Upper lobe of right lung (tissue), 1 donor: ENCODE measurements around the gene MACC1. TPM values are rescaled to one million over a fixed set of nuclear protein-coding genes. Genes with fewer than 3 reads are reported as not detected.

Experiments used
- ATAC-seq: fragments of 200-7000 bp; cut with Tn5 transposase; one replicate; pipeline ENCODE4 v1.9.1; 2020; ENCODE audit warnings: mild to moderate bottlenecking, moderate library complexity
- DNase-seq: peaks from one replicate; pipeline ENCODE4 v3.0.0-alpha.2; 2020
- H3K27ac ChIP-seq: fragments of 200-600 bp; one replicate; pipeline ENCODE4 v1.8.0; 2022
- H3K27me3 ChIP-seq: fragments of 200-600 bp; one replicate; pipeline ENCODE4 v1.8.0; 2022; ENCODE audit warnings: mild to moderate bottlenecking
- H3K36me3 ChIP-seq: fragments of 200-600 bp; one replicate; pipeline ENCODE4 v1.8.0; 2022
- H3K4me1 ChIP-seq: fragments of 200-600 bp; one replicate; pipeline ENCODE4 v1.8.0; 2022
- H3K4me3 ChIP-seq: fragments of 200-600 bp; one replicate; pipeline ENCODE4 v1.8.0; 2022; ENCODE audit warnings: mild to moderate bottlenecking
- H3K9me3 ChIP-seq: fragments of 200-600 bp; one replicate; pipeline ENCODE4 v1.8.0; 2022
- CTCF ChIP-seq: fragments of 200-600 bp; IDR thresholded peaks from one replicate; pipeline ENCODE4 v1.8.0; 2022; ENCODE audit warnings: antibody characterized with exemption
- intact Hi-C: fragments of 100-400 bp; cut with DNase I; formaldehyde crosslinking; loops from one replicate; pipeline ENCODE4 v1.11.0; 2022
- total RNA-seq: library from RNA; stranded (reverse); fragmentation: NEBNext Ultra II Directional; extraction: Animal tissue kit (Norgen Biotek cat#: 25700); gene quantifications from one replicate; pipeline ENCODE4 v1.2.1, GENCODE V29; 2021
- donor health status: DM: no; HTN: yes; CAD: no; lungs with severe emphysema.

MACC1 gene
- total RNA-seq, 1 donor from 2014 or later: 22.1 TPM

- H3K4me1 ChIP-seq: no peaks in the 10 kb centered on the region
- H3K27ac ChIP-seq: no peak overlapping the region
- no peak for TF ChIP-seq CTCF
- H3K9me3 ChIP-seq: no peaks in the 10 kb centered on the region
- DNase-seq (no peak), ATAC-seq (no peak)
- H3K4me3 ChIP-seq: no peak overlapping the region
- intact Hi-C loops: no loop called here
- no peaks in the 10 kb centered on the region for H3K36me3 ChIP-seq
- H3K27me3 ChIP-seq: no peaks in the 10 kb centered on the region
Measured at GRCh38 chr7:20151708-20152456, 65.3 kb downstream of the MACC1 start.

- no peak overlapping the region for H3K27ac ChIP-seq
- no peaks in the 10 kb centered on the region for H3K4me1 ChIP-seq
- no peaks in the 10 kb centered on the region for H3K9me3 ChIP-seq
- no peaks in the 10 kb centered on the region for H3K36me3 ChIP-seq
- no peaks in the 10 kb centered on the region for H3K27me3 ChIP-seq
- no peak for ATAC-seq
- intact Hi-C loops: no loop called here
- DNase-seq: no peak
- TF ChIP-seq CTCF: no peak
- H3K4me3 ChIP-seq: no peak overlapping the region
Measured at GRCh38 chr7:20146451-20146850, 70.7 kb downstream of the MACC1 start.

GRCh38 chr7:20144801-20145200, 72.4 kb downstream of the MACC1 start:
- H3K36me3 ChIP-seq: no peaks in the 10 kb centered on the region
- no peaks in the 10 kb centered on the region for H3K9me3 ChIP-seq
- ATAC-seq: no peak
- H3K27me3 ChIP-seq: no peaks in the 10 kb centered on the region
- intact Hi-C loops: no loop called here
- no peak overlapping the region for H3K27ac ChIP-seq
- H3K4me1 ChIP-seq: no peaks in the 10 kb centered on the region
- no peak for DNase-seq
- H3K4me3 ChIP-seq: no peak overlapping the region
- no peak for TF ChIP-seq CTCF

GRCh38 chr7:20141666-20142065, 75.5 kb downstream of the MACC1 start:
- no peaks in the 10 kb centered on the region for H3K4me1 ChIP-seq
- H3K27ac ChIP-seq: no peak overlapping the region
- H3K4me3 ChIP-seq: no peak overlapping the region
- no peaks in the 10 kb centered on the region for H3K9me3 ChIP-seq
- no peaks in the 10 kb centered on the region for H3K36me3 ChIP-seq
- no peak for DNase-seq
- no peaks in the 10 kb centered on the region for H3K27me3 ChIP-seq
- TF ChIP-seq CTCF: no peak
- intact Hi-C loops: no loop called here
- no peak for ATAC-seq

GRCh38 chr7:20141002-20141345, 76.2 kb downstream of the MACC1 start:
- no peak for TF ChIP-seq CTCF
- ATAC-seq (no peak), DNase-seq (no peak)
- Histone ChIP-seq H3K4me3 (no peak overlapping the region), H3K27me3 (no peaks in the 10 kb centered on the region), H3K9me3 (no peaks in the 10 kb centered on the region), H3K27ac (no peak overlapping the region), H3K4me1 (no peaks in the 10 kb centered on the region), H3K36me3 (no peaks in the 10 kb centered on the region)
- intact Hi-C loops: no loop called here
